OCI-LY7 (cell line): ENCODE data around the gene VBP1.

Experiments
- EZH2phosphoT487 ChIP-seq: fragments of 200-600 bp; sonication (generic); IDR thresholded peaks from 2 replicates; pipeline ENCODE4 v1.6.1; 2018; ENCODE audit warnings: low read depth, borderline replicate concordance, mild to moderate bottlenecking, mixed run types, antibody characterized with exemption, low read length, moderate library complexity, mixed read lengths
- TF ChIP-seq, protein P1 (sequence below): fragments of 200-600 bp; sonication (generic); conservative IDR thresholded peaks from 2 replicates; pipeline ENCODE4 v1.5.1; 2014; ENCODE audit warnings: mild to moderate bottlenecking, antibody characterized with exemption, low read length, moderate library complexity, mixed read lengths

DNA sequence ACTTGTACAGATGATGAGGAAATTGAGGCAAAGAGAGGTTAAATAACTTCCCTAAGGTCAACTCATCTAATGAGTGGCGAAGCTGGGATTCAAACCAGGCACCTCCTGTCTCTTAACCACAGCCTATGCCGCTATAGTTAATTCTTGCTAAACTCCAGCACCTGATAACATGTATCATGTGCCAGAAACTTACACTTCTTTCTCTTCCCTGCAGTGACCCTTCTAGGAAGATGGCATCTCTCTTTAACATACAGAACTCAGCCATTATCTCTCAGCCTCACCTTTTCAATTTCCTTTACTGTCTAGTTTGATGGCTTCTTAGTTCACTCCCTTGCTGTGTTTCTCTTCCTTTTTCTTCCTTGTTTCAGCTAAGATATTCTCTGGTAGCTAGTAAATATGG, 2.5 kb downstream of the VBP1 start:
- TF ChIP-seq, protein P1, sequence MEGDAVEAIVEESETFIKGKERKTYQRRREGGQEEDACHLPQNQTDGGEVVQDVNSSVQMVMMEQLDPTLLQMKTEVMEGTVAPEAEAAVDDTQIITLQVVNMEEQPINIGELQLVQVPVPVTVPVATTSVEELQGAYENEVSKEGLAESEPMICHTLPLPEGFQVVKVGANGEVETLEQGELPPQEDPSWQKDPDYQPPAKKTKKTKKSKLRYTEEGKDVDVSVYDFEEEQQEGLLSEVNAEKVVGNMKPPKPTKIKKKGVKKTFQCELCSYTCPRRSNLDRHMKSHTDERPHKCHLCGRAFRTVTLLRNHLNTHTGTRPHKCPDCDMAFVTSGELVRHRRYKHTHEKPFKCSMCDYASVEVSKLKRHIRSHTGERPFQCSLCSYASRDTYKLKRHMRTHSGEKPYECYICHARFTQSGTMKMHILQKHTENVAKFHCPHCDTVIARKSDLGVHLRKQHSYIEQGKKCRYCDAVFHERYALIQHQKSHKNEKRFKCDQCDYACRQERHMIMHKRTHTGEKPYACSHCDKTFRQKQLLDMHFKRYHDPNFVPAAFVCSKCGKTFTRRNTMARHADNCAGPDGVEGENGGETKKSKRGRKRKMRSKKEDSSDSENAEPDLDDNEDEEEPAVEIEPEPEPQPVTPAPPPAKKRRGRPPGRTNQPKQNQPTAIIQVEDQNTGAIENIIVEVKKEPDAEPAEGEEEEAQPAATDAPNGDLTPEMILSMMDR = no peak
- TF ChIP-seq EZH2phosphoT487 = no peak
